ENCODE results near the gene VWA1.

The VWA1 gene

GRCh38 chr1:1489231-1489630 is 53.7 kb downstream of the VWA1 start:
- no peak for DNase-seq

DNA sequence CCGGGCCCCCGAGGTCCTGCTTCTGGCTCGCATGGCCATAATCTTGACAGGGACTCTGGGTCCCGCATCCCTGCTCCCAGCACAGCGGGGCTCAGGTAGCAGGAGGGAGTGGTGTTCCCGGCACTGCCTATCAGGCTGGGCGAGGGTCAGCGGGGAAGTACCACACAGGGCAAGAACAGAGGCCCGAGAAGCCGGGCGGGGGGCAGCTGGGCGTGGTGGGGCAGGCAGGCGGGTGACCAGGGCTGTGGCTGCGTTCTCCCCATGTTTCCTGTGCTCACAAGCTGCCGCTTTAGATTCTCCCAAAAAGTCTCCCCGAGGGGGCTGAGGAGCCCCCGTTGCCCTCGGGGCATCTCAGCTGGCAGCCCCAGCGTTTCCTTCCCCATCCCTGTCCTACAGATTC is 54.4 kb downstream of the VWA1 start:
- no peak for DNase-seq

DNA sequence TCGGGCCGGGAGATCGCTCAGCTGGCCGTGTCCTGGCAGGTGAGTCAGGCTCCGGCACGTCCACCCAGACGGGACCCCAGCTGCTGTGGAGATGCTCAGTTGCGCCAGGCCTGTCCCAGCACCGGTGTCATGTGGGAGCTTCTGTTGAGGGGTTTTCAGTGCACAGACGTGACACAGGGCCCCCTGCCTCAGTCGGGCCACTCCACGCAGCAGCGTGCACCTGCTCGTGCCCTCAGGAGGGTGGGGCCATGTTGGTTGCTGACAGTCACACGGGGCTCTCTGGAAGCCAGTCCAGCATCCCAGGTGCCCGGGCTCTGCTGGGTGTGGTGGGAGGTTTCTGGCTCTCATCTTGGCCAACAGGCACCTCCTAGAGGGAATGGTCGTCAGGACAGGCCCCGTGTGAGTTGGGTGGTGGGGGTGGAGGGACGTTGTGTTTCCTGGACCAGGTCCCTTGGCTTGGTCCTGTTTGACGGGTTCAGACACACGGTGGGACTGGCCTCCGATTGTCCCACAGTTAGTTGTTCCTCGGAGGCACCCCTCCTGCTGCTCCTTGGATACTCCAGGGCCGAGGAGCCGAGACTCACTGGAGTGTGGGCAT is 55.2 kb downstream of the VWA1 start:
- no peak for DNase-seq

- DNase-seq: no peak
Observed at GRCh38 chr1:1491601-1492000, 56.1 kb downstream of the VWA1 start.

All from CD4-positive, alpha-beta T cell treated with Interferon gamma for 1 hour (primary cell).